Endothelial cell (in vitro differentiated cells): Measurements from ENCODE around the gene TENM4. TPM values are rescaled to one million over a fixed set of nuclear protein-coding genes. Genes with fewer than 3 reads are reported as not detected.

Experiments used
- DNase-seq: peaks from one replicate; pipeline ENCODE4 v3.0.0; 2021; ENCODE audit warnings: low spot score
- H3K27ac Mint-ChIP-seq: one replicate; pipeline ENCODE4 v1.8.0; 2021; ENCODE audit warnings: mixed read lengths, inconsistent platforms; ENCODE audit not compliant: unreplicated experiment
- H3K27me3 Mint-ChIP-seq: one replicate; pipeline ENCODE4 v1.8.0; 2021; ENCODE audit warnings: mild to moderate bottlenecking, moderate library complexity, mixed read lengths, inconsistent platforms; ENCODE audit not compliant: unreplicated experiment
- H3K36me3 Mint-ChIP-seq: one replicate; pipeline ENCODE4 v1.8.0; 2021; ENCODE audit warnings: mild to moderate bottlenecking, low read depth, mixed read lengths, inconsistent platforms; ENCODE audit not compliant: unreplicated experiment
- H3K4me1 Mint-ChIP-seq: one replicate; pipeline ENCODE4 v1.8.0; 2021; ENCODE audit warnings: mild to moderate bottlenecking, mixed read lengths, inconsistent platforms; ENCODE audit not compliant: unreplicated experiment
- H3K4me3 Mint-ChIP-seq: one replicate; pipeline ENCODE4 v1.8.0; 2021; ENCODE audit warnings: mild to moderate bottlenecking, mixed read lengths, inconsistent platforms; ENCODE audit not compliant: unreplicated experiment
- H3K9me3 Mint-ChIP-seq: one replicate; pipeline ENCODE4 v1.8.0; 2021; ENCODE audit warnings: mixed read lengths, inconsistent platforms; ENCODE audit not compliant: unreplicated experiment
- total RNA-seq: library from RNA; stranded (reverse); fragmentation: NEBNext Ultra II Directional; extraction: Animal tissue kit (Norgen Biotek cat#: 25700); gene quantifications from one replicate; pipeline ENCODE4 v1.2.1, GENCODE V29; 2021; ENCODE audit not compliant: unreplicated experiment
- TF ChIP-seq, protein P1 (sequence below): fragments of 200-600 bp; sonication (generic); IDR thresholded peaks from one replicate; pipeline ENCODE4 v1.5.0; 2021; ENCODE audit warnings: antibody characterized with exemption; ENCODE audit not compliant: unreplicated experiment

The TENM4 gene
- total RNA-seq, 1 donor from 2014 or later = 1.8 TPM

DNA sequence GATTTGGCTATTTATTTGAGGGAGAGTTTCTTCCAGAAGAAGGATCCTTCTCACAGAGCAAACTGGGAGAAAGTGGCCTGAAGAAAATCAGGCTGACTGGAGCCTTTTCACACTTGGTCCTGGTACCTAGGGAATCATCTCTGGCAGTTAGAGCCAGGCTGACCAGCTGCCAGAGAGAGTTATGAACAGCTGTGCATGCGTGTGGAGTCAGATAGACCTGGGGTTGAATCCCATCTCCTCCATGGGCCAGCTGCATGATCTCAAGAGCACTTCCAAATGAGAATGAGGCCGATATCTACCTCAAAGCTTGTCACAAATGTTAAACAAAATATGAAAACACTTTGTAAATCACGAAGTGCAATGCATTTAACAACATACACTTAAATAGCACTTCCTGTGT, 390.0 kb downstream of the TENM4 start:
- Mint-ChIP-seq H3K4me3 (no peak overlapping the region), H3K36me3 (no peaks in the 10 kb centered on the region), H3K27me3 (peaks cover 4% of the 10 kb centered on the region), H3K9me3 (no peaks in the 10 kb centered on the region), H3K4me1 (no peaks in the 10 kb centered on the region), H3K27ac (no peak overlapping the region)
- no peak for DNase-seq
- TF ChIP-seq, protein P1, sequence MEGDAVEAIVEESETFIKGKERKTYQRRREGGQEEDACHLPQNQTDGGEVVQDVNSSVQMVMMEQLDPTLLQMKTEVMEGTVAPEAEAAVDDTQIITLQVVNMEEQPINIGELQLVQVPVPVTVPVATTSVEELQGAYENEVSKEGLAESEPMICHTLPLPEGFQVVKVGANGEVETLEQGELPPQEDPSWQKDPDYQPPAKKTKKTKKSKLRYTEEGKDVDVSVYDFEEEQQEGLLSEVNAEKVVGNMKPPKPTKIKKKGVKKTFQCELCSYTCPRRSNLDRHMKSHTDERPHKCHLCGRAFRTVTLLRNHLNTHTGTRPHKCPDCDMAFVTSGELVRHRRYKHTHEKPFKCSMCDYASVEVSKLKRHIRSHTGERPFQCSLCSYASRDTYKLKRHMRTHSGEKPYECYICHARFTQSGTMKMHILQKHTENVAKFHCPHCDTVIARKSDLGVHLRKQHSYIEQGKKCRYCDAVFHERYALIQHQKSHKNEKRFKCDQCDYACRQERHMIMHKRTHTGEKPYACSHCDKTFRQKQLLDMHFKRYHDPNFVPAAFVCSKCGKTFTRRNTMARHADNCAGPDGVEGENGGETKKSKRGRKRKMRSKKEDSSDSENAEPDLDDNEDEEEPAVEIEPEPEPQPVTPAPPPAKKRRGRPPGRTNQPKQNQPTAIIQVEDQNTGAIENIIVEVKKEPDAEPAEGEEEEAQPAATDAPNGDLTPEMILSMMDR = no peak

DNA sequence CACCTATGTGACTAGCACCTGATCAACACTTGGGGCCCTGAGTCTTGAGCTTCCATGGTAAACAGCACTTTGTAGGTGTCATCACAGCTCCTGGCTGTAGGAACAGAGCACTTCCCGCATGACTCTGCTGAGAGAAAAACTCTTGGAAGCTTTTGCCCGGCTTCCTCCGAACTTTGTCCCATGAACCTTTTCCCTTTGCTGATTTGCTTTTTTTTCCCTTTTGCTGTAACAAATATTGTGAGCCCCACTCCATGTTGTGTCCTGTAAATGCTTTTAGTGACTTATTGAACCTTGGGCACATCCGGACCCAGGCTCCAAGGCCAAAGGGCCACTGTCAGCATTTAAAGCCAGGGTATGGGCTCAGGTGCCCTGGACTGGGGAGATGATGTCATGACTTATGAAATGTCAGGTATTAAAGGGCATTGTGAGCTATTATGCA, 391.1 kb downstream of the TENM4 start:
- no peak for DNase-seq
- Mint-ChIP-seq H3K9me3 (no peaks in the 10 kb centered on the region), H3K36me3 (no peaks in the 10 kb centered on the region), H3K27me3 (peaks cover 4% of the 10 kb centered on the region), H3K27ac (no peak overlapping the region), H3K4me1 (no peaks in the 10 kb centered on the region), H3K4me3 (no peak overlapping the region)
- TF ChIP-seq, protein P1 = no peak

DNA sequence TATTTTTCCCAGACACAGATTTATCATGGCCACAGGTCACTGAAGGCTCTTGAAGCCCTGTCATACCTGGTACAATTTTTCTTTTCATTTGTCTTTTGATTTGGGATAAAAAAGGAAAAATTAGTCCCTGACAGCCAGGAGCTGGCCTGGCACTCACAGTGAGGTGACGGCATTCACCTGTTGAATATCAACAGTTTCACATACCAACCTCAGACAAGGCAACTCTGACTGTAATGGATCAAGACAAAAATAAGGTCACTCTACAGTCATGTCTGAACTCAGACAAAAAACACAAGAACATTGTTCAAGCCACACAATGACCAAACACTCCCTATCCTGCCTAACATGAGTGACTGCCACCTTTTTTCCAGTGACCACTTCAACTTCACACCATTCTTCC, 392.9 kb downstream of the TENM4 start:
- Mint-ChIP-seq H3K4me3 (no peak overlapping the region), H3K4me1 (no peaks in the 10 kb centered on the region), H3K36me3 (no peaks in the 10 kb centered on the region), H3K9me3 (no peaks in the 10 kb centered on the region), H3K27ac (no peak overlapping the region), H3K27me3 (peaks cover 6% of the 10 kb centered on the region)
- TF ChIP-seq, protein P1 = no peak
- DNase-seq = no peak

DNA sequence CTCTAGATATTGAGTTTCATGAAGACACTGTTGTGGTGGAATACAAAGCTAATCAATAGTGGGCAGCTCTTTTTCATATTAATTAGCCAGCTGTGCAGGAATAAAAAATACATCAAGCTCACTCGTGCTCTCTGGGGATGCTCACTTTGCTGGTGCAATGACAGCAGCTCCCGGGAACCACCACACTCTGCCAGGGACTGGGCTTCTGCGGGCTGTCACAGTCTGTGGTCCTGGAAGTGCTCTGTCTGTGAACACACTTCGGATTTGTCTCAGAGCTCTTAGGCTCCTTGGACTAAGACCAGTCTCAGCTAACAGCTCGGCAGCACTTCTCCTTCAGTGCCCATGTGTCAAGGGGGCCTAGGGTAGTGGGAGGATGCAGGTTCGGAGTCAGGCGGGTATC, 393.5 kb downstream of the TENM4 start:
- Mint-ChIP-seq H3K9me3 (no peaks in the 10 kb centered on the region), H3K27ac (no peak overlapping the region), H3K36me3 (no peaks in the 10 kb centered on the region), H3K4me3 (no peak overlapping the region), H3K4me1 (no peaks in the 10 kb centered on the region), H3K27me3 (peaks cover 6% of the 10 kb centered on the region)
- no peak for DNase-seq
- TF ChIP-seq, protein P1 = no peak

DNA sequence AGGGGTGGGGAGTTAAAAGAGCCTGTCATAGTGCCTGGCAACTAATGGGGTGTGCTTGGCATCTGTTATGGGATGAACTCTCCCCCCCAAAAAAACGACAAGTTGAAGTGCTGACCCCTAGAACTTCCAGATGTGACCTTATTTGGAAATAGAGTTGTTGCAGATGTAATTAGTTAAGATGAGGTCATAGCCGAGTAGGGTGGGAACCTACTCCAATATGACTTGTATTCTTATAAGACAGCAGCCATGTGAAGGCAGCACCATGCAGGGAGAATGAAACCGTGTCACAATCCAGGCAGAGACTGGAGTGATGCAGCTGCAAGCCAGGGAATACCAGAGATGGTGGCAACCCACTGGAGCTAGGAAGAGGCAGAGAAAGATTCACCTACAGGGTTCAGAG, 394.5 kb downstream of the TENM4 start:
- H3K4me3 Mint-ChIP-seq = no peak overlapping the region
- TF ChIP-seq, protein P1 = no peak
- H3K4me1 Mint-ChIP-seq = no peaks in the 10 kb centered on the region
- H3K9me3 Mint-ChIP-seq = no peaks in the 10 kb centered on the region
- H3K36me3 Mint-ChIP-seq = no peaks in the 10 kb centered on the region
- no peak for DNase-seq
- peaks cover 6% of the 10 kb centered on the region for H3K27me3 Mint-ChIP-seq
- H3K27ac Mint-ChIP-seq = no peak overlapping the region
